ENCODE measurements around the gene PIKFYVE.

The PIKFYVE gene

DNA sequence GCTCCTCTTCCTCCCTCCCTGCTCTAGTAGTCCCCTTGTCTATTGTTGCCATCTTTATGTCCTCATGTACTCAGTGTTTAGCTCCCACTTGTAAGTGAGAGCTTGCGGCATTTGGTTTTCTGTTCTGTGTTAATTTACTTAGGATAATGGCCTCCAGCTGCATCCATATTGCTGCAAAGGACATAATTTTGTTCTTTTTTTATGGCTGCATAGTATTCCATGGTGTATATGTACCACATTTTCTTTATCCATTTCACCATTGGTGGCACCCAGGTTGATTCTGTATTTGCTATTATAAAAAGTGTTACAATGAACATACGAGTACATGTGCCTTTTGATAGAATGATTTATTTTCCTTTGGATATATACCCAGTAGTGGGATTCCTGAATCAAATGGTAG is 12.5 kb downstream of the PIKFYVE start:
- H3K27me3 ChIP-seq (ENCODE audit: insufficient read depth, low read length): no peaks in the 10 kb centered on the region
- H3K27ac ChIP-seq (ENCODE audit: low read depth, low read length): no peak overlapping the region
- peaks cover 6% of the 10 kb centered on the region for H3K4me1 ChIP-seq (ENCODE audit: control insufficient read depth, insufficient read depth, low read length, unreplicated experiment)
- no peak overlapping the region for H3K4me3 ChIP-seq (ENCODE audit: low read depth, low read length)
- peaks cover 69% of the 10 kb centered on the region for H3K36me3 ChIP-seq (ENCODE audit: insufficient read depth, low read length)
- peaks cover 10% of the 10 kb centered on the region for H3K79me2 ChIP-seq (ENCODE audit: control insufficient read depth, insufficient read depth, low read length, unreplicated experiment)
- H2AFZ ChIP-seq (ENCODE audit: low read length, unreplicated experiment): no peak overlapping the region

DNA sequence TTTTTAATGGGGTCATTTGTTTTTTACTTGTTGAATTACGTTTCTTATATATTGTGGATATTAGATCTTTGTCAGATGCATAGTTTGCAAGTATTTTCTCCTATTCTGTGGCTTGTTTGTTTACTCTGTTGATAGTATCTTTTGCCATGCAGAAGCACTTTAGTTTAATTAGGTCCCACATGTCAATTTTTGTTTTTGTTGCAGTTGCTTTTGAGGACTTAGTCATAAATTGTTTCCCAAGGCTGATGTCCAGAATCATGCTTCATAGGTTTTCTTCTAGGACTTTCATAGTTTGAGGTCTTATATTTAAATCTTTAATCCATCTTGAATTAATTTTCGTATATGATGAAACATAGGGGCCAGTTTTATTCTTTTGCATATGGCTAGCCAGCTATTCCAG is 13.2 kb downstream of the PIKFYVE start:
- Histone ChIP-seq H2AFZ (ENCODE audit: low read length, unreplicated experiment) (no peak overlapping the region), H3K27ac (ENCODE audit: low read depth, low read length) (no peak overlapping the region), H3K27me3 (ENCODE audit: insufficient read depth, low read length) (no peaks in the 10 kb centered on the region), H3K4me1 (ENCODE audit: control insufficient read depth, insufficient read depth, low read length, unreplicated experiment) (peaks cover 6% of the 10 kb centered on the region), H3K4me3 (ENCODE audit: low read depth, low read length) (no peak overlapping the region), H3K79me2 (ENCODE audit: control insufficient read depth, insufficient read depth, low read length, unreplicated experiment) (peaks cover 10% of the 10 kb centered on the region), H3K36me3 (ENCODE audit: insufficient read depth, low read length) (peaks cover 64% of the 10 kb centered on the region)

DNA sequence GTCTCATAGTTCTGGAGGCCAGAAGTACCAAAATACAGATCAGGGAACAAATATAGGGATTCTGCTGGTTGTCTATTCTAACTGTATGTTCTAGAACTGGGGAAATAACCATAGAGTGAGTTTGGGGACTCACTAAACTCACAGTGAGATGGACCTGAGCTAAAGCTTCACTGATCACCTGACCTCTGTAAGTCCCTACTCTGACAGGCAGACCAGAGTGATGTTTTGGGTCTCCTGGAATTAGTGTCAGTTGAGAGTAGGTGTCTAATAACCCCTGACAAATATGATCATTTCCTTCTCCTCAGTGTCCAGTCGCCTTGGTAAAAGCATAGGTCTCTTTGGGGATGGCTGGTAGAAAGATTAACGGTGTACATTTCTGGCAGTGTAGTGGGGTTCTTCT is 14.2 kb downstream of the PIKFYVE start:
- Histone ChIP-seq H3K4me1 (ENCODE audit: control insufficient read depth, insufficient read depth, low read length, unreplicated experiment) (peaks cover 6% of the 10 kb centered on the region), H3K36me3 (ENCODE audit: insufficient read depth, low read length) (peaks cover 60% of the 10 kb centered on the region), H3K27me3 (ENCODE audit: insufficient read depth, low read length) (no peaks in the 10 kb centered on the region), H3K4me3 (ENCODE audit: low read depth, low read length) (no peak overlapping the region), H2AFZ (ENCODE audit: low read length, unreplicated experiment) (no peak overlapping the region), H3K79me2 (ENCODE audit: control insufficient read depth, insufficient read depth, low read length, unreplicated experiment) (peaks cover 10% of the 10 kb centered on the region), H3K27ac (ENCODE audit: low read depth, low read length) (no peak overlapping the region)

DNA sequence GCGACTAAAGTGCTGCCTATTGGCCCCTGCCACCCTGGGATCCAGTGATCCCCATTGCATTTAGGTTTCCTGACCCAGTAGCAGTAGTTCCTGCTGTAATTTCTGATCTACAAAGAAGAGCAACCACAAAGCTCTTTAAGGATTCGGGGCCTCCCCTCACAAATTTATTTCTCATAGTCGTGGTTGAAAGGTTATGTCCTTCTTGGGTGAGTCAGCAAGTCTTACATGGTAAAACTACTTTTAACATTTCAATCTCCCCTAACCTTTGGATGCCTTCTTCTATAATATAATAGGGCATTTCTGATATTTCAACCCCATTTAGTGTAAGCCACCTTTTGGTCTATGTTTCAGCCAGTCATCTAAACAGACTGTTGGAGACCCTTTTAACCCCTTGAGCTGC is 14.9 kb downstream of the PIKFYVE start:
- Histone ChIP-seq H3K4me1 (ENCODE audit: control insufficient read depth, insufficient read depth, low read length, unreplicated experiment) (peaks cover 6% of the 10 kb centered on the region), H2AFZ (ENCODE audit: low read length, unreplicated experiment) (no peak overlapping the region), H3K36me3 (ENCODE audit: insufficient read depth, low read length) (peaks cover 53% of the 10 kb centered on the region), H3K27me3 (ENCODE audit: insufficient read depth, low read length) (no peaks in the 10 kb centered on the region), H3K79me2 (ENCODE audit: control insufficient read depth, insufficient read depth, low read length, unreplicated experiment) (peaks cover 10% of the 10 kb centered on the region), H3K4me3 (ENCODE audit: low read depth, low read length) (no peak overlapping the region), H3K27ac (ENCODE audit: low read depth, low read length) (no peak overlapping the region)

DNA sequence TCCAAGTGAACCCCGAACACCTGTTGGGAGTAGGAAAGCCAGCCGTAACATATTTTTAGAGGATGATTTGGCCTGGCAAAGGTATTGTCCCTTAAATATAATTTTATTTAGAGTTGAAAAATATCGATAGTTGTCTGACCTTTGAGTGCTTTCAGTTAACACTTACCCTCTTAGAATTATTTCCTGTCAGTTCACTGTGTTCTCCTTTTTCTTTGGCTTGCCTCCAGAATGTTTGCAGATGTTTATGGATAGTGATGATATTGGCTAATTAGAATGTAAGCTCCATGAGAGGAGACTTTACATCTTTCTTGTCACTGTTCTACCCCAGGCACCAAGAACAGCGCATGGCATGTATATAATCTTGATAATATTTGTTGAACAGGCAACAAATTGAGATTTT is 19.8 kb downstream of the PIKFYVE start:
- Histone ChIP-seq H3K4me1 (ENCODE audit: control insufficient read depth, insufficient read depth, low read length, unreplicated experiment) (peaks cover under 1% of the 10 kb centered on the region), H2AFZ (ENCODE audit: low read length, unreplicated experiment) (no peak overlapping the region), H3K36me3 (ENCODE audit: insufficient read depth, low read length) (peaks cover 32% of the 10 kb centered on the region), H3K4me3 (ENCODE audit: low read depth, low read length) (no peak overlapping the region), H3K27ac (ENCODE audit: low read depth, low read length) (no peak overlapping the region), H3K79me2 (ENCODE audit: control insufficient read depth, insufficient read depth, low read length, unreplicated experiment) (no peaks in the 10 kb centered on the region), H3K27me3 (ENCODE audit: insufficient read depth, low read length) (no peaks in the 10 kb centered on the region)

DNA sequence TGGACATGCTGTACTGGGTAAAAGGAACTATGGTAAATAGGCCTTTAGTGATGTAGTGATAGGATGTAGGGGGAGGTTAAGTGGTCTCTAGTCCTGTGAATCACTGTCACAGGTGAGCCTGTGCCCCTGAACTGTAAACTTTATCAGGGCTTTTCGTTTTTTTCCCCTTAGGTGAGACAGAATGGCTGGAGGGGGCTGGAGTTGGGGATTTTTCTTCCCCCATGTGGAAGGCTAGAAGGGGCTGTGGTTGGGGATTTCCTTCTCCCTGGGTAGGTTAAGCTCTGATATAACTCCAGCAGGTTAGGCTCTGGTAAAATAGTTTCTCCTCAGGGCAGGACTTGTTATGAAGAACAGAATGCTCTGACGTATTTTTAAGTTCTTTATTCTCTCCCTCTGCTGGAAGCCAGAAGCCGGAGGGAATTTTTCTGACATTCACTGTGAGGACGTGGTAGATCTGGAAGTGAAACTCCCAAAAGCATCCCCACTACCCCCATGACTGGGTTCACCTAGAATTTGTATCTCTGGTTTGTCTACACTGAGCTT is 28.5 kb downstream of the PIKFYVE start:
- Histone ChIP-seq H3K4me1 (ENCODE audit: control insufficient read depth, insufficient read depth, low read length, unreplicated experiment) (no peaks in the 10 kb centered on the region), H3K4me3 (ENCODE audit: low read depth, low read length) (no peak overlapping the region), H3K27me3 (ENCODE audit: insufficient read depth, low read length) (no peaks in the 10 kb centered on the region), H3K27ac (ENCODE audit: low read depth, low read length) (no peak overlapping the region), H3K36me3 (ENCODE audit: insufficient read depth, low read length) (peaks cover 46% of the 10 kb centered on the region), H3K79me2 (ENCODE audit: control insufficient read depth, insufficient read depth, low read length, unreplicated experiment) (peaks cover 4% of the 10 kb centered on the region), H2AFZ (ENCODE audit: low read length, unreplicated experiment) (no peak overlapping the region)

DNA sequence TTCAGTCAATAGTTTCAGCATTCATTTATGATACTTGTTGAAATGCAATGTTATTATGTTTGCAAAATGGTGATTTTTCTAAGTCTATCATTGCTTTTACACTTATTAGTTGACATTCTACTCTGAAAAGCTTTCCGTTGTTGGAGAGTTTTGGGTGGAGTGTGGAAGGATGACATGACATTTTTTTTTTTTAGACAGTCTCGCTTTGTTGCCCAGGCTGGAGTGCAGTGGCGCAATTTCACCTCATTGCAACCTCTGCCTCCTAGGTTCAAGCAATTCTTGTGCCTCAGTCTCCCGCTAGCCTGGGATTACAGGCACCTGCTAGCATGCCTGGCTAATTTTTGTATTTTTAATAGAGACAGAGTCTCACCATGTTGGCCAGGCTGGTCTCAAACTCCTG is 29.8 kb downstream of the PIKFYVE start:
- Histone ChIP-seq H2AFZ (ENCODE audit: low read length, unreplicated experiment) (no peak overlapping the region), H3K79me2 (ENCODE audit: control insufficient read depth, insufficient read depth, low read length, unreplicated experiment) (peaks cover 4% of the 10 kb centered on the region), H3K4me1 (ENCODE audit: control insufficient read depth, insufficient read depth, low read length, unreplicated experiment) (no peaks in the 10 kb centered on the region), H3K27me3 (ENCODE audit: insufficient read depth, low read length) (no peaks in the 10 kb centered on the region), H3K36me3 (ENCODE audit: insufficient read depth, low read length) (peaks cover 43% of the 10 kb centered on the region), H3K27ac (ENCODE audit: low read depth, low read length) (no peak overlapping the region), H3K4me3 (ENCODE audit: low read depth, low read length) (no peak overlapping the region)

DNA sequence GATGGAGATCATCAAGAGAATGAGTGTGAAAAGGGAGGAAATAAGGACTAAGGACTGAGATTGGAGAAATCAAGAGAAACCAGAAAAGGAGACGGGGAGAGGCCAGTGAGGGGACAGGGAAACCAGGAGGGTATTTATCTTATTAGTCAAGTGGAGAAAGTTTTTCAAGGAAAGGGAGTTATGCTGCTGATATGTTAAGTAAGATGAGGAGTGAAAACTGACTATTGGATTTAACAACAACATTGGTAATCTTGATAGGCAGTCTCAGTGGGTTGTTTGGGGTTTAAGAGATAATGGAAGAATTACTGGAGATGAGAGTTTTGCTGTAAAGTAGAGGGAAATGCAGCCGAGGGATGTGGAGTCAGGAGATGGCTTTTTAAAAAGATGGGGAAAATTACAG is 30.6 kb downstream of the PIKFYVE start:
- Histone ChIP-seq H3K4me3 (ENCODE audit: low read depth, low read length) (no peak overlapping the region), H3K36me3 (ENCODE audit: insufficient read depth, low read length) (peaks cover 45% of the 10 kb centered on the region), H2AFZ (ENCODE audit: low read length, unreplicated experiment) (no peak overlapping the region), H3K27ac (ENCODE audit: low read depth, low read length) (no peak overlapping the region), H3K79me2 (ENCODE audit: control insufficient read depth, insufficient read depth, low read length, unreplicated experiment) (peaks cover 4% of the 10 kb centered on the region), H3K4me1 (ENCODE audit: control insufficient read depth, insufficient read depth, low read length, unreplicated experiment) (no peaks in the 10 kb centered on the region), H3K27me3 (ENCODE audit: insufficient read depth, low read length) (no peaks in the 10 kb centered on the region)

DNA sequence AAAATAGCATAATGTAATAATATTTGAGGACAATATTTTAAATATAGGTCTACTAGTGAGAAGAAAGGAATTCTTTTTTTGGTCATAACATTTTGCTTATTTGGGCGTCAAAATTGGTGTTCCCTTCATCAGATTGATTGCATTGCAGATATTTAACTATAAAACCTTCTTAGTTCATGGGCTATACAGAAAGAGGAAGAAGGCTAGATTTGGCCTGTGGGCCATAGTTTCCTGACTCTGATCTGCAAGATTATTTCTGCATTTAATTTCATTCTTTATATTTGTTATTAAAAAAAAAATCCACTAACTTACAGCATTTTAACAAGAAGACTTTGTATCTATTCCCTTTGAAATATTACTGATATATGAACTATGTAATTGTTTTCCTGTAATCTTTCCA is 31.9 kb downstream of the PIKFYVE start:
- Histone ChIP-seq H2AFZ (ENCODE audit: low read length, unreplicated experiment) (no peak overlapping the region), H3K27ac (ENCODE audit: low read depth, low read length) (no peak overlapping the region), H3K79me2 (ENCODE audit: control insufficient read depth, insufficient read depth, low read length, unreplicated experiment) (peaks cover 4% of the 10 kb centered on the region), H3K4me3 (ENCODE audit: low read depth, low read length) (no peak overlapping the region), H3K27me3 (ENCODE audit: insufficient read depth, low read length) (no peaks in the 10 kb centered on the region), H3K4me1 (ENCODE audit: control insufficient read depth, insufficient read depth, low read length, unreplicated experiment) (no peaks in the 10 kb centered on the region), H3K36me3 (ENCODE audit: insufficient read depth, low read length) (peaks cover 48% of the 10 kb centered on the region)

DNA sequence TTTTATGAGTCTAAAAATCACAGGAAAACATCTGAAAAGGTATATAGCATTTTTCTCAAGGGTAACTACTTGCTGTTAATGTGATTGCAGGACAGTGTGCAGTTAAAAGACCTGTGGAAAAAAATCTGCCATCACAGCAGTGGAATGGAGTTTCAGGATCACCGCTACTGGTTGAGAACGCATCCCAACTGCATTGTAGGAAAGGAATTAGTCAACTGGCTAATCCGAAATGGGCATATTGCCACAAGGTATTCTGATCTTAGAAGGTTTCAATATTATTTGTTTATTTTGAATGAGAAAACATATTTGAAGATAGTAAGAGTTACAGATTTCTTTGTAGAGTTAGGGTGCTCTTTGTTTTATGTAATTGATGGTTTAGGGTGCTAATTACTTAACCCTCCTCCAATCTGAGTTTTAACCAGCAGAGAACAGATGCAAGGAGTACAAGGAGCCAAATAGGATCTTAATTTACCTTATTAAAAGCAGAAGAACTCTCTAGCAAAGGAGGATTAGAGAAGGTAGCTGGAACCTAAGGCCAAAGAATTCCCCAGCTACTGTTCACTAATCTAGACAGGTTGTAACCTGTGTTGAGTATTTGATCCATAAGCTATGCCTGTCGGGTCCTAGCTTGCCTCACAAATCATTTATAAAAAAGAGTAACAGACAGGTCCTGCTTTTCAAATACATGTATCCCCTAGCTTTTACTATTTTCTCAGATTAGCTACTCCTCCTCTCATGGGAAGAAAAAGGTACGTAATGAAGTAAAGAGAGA is 35.0 kb downstream of the PIKFYVE start:
- H3K4me1 ChIP-seq (ENCODE audit: control insufficient read depth, insufficient read depth, low read length, unreplicated experiment): no peaks in the 10 kb centered on the region
- peaks cover 37% of the 10 kb centered on the region for H3K36me3 ChIP-seq (ENCODE audit: insufficient read depth, low read length)
- H3K4me3 ChIP-seq (ENCODE audit: low read depth, low read length): no peak overlapping the region
- no peak overlapping the region for H3K27ac ChIP-seq (ENCODE audit: low read depth, low read length)
- H3K27me3 ChIP-seq (ENCODE audit: insufficient read depth, low read length): no peaks in the 10 kb centered on the region
- peaks cover 4% of the 10 kb centered on the region for H3K79me2 ChIP-seq (ENCODE audit: control insufficient read depth, insufficient read depth, low read length, unreplicated experiment)
- H2AFZ ChIP-seq (ENCODE audit: low read length, unreplicated experiment): no peak overlapping the region

DNA sequence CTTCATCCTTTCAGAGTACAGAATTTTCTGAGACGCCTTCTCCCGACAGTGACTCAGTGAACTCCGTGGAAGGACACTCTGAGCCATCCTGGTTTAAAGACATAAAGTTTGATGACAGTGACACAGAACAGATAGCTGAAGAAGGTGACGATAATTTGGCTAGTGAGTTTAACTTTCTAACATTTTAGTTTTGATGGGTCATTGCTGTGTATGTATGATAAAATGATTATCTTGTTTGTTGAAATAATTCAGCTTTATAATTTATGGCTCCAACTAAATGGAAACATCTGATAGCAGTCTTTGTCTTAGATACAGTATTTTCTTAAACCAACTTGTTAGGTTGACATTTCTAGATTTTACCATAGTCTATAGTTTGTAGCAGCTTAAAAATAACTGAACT is 38.1 kb downstream of the PIKFYVE start:
- no peaks in the 10 kb centered on the region for H3K27me3 ChIP-seq (ENCODE audit: insufficient read depth, low read length)
- H3K79me2 ChIP-seq (ENCODE audit: control insufficient read depth, insufficient read depth, low read length, unreplicated experiment): no peaks in the 10 kb centered on the region
- H3K4me3 ChIP-seq (ENCODE audit: low read depth, low read length): no peak overlapping the region
- H3K36me3 ChIP-seq (ENCODE audit: insufficient read depth, low read length): peaks cover 30% of the 10 kb centered on the region
- H3K4me1 ChIP-seq (ENCODE audit: control insufficient read depth, insufficient read depth, low read length, unreplicated experiment): no peaks in the 10 kb centered on the region
- no peak overlapping the region for H2AFZ ChIP-seq (ENCODE audit: low read length, unreplicated experiment)
- no peak overlapping the region for H3K27ac ChIP-seq (ENCODE audit: low read depth, low read length)

Measured in ACC112 (cell line).